GM12874 (cell line): Measurements from ENCODE around the gene TRNP1.

Source experiments
- CTCF ChIP-seq: IDR thresholded peaks from 2 replicates; pipeline ENCODE4 v1.5.1; 2011; ENCODE audit warnings: low read depth, mild to moderate bottlenecking, control low read depth, low read length, moderate library complexity; ENCODE audit not compliant: insufficient read depth

Gene TRNP1

GRCh38 chr1:27047914-27048313, 54.4 kb downstream of the TRNP1 start:
- no peak for TF ChIP-seq CTCF

- TF ChIP-seq CTCF, result no peak
Measured at GRCh38 chr1:27049100-27049499, 55.6 kb downstream of the TRNP1 start.

GRCh38 chr1:27049607-27050006, 56.1 kb downstream of the TRNP1 start:
- no peak for TF ChIP-seq CTCF
